Omental fat pad (tissue), 4 donors: ENCODE data around the gene ZNF473. TPM values are rescaled to one million over a fixed set of nuclear protein-coding genes. Genes with fewer than 3 reads are reported as not detected.

Experiments used
- ATAC-seq: fragments of 150-250 bp; one replicate; pipeline ENCODE4 v1.9.1; 2016; ENCODE audit warnings: mild to moderate bottlenecking, moderate library complexity; ENCODE audit not compliant: low FRiP score
- DNase-seq: peaks from one replicate; pipeline ENCODE4 v3.0.0-alpha.2; 2019; ENCODE audit warnings: low spot score
- total RNA-seq, 4 donors: library from RNA; depleted of rRNA; stranded (reverse); fragments of >200 nt; gene quantifications; one replicate each; pipeline ENCODE4 v1.1.0, GENCODE V29; 2016
- TF ChIP-seq, protein P1 (sequence below), 3 donors: fragments of 450-650 bp; IDR thresholded peaks; one replicate each; pipeline ENCODE4 v1.5.1; 2016 to 2017; ENCODE audit warnings: antibody characterized with exemption in 3 of 3, mild to moderate bottlenecking in 3 of 3, moderate library complexity in 2 of 3

Gene ZNF473
- total RNA-seq, 4 donors from 2014 or later: 7.3 to 13.6 (median 10.6) TPM

GRCh38 chr19:49997709-49998108 is 28.1 kb upstream of the ZNF473 start:
- no peak for DNase-seq
- ATAC-seq: no peak

DNA sequence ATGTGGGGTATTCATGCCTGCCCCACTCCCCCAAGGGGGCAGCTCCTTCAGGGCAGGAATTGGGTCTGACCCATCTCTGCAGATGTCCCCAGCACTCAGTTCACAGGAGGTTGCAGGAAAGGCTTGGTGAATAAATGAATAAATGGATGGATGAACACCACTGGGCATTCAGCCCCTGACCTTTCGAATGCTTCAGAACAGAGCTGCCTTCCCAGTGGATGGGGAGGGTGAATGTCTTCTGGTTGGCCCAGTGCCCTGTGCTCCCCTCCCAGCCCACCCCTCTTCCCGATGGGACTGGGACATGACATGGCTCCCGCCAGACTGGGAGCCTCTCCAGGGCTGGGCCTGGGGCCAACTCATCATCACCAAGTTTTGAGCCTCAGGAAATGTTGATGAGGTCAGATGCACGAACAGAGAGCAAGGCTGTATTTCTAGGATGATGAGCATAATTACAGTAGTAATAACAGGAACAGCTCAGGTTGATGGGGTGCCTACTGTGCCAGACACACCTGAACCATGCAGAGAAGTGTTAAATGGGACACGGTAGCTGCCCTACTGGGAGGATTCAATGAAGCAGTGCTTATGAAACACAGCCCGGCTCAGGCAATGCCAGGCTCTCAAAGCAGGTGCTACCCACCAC is 26.3 kb upstream of the ZNF473 start:
- no peak for DNase-seq
- ATAC-seq: no peak
- TF ChIP-seq, protein P1, sequence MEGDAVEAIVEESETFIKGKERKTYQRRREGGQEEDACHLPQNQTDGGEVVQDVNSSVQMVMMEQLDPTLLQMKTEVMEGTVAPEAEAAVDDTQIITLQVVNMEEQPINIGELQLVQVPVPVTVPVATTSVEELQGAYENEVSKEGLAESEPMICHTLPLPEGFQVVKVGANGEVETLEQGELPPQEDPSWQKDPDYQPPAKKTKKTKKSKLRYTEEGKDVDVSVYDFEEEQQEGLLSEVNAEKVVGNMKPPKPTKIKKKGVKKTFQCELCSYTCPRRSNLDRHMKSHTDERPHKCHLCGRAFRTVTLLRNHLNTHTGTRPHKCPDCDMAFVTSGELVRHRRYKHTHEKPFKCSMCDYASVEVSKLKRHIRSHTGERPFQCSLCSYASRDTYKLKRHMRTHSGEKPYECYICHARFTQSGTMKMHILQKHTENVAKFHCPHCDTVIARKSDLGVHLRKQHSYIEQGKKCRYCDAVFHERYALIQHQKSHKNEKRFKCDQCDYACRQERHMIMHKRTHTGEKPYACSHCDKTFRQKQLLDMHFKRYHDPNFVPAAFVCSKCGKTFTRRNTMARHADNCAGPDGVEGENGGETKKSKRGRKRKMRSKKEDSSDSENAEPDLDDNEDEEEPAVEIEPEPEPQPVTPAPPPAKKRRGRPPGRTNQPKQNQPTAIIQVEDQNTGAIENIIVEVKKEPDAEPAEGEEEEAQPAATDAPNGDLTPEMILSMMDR (IDR thresholded peaks at IDR 0.05): no peak

More at GRCh38 chr19:49997709-49998108, 28.1 kb upstream of the ZNF473 start:
- TF ChIP-seq, protein P1 (IDR thresholded peaks at IDR 0.05): no peak

DNA sequence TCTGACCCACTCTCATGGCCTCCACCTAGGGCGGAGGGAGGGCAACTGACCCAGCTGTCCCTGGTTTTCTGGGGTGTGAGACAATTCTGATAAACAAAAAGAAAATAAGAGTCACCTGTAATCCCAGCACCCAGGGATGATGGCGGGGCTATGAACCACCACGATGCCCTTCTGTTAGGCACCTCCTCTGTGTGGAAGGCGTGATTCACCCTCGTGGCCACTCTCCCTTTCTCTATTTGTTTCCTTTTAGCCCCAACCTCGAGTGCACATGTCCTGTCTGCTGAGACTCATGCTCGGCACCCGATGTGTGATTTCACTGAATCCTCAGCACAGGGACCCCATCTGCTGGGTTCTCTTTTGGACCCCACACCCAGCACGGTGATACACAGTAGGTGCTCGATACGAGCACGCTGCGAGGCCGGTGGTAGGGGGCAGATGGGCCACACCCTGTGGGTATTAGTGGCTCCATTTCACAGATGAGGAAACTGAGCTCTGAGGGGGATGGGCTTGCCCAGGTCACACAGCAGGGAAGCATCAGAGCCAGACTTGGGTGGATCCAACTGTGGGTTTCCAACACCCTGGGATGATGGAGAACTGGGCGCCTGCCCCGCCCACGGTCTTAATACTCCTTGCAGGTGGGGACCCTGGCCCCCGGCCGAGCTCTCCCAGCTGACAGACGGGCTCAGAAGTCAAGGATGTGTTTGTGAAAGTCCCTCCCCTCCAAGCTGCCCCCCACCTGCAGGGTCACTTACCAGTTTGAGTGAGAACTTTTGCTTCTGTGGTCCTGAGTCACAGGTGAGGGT is 25.6 kb upstream of the ZNF473 start:
- TF ChIP-seq, protein P1 (IDR thresholded peaks at IDR 0.05): no peak
- DNase-seq (no peak), ATAC-seq (no peak)

GRCh38 chr19:50000841-50001557 is 24.8 kb upstream of the ZNF473 start:
- TF ChIP-seq, protein P1 (IDR thresholded peaks at IDR 0.05): no peak
- ATAC-seq (no peak), DNase-seq (no peak)

DNA sequence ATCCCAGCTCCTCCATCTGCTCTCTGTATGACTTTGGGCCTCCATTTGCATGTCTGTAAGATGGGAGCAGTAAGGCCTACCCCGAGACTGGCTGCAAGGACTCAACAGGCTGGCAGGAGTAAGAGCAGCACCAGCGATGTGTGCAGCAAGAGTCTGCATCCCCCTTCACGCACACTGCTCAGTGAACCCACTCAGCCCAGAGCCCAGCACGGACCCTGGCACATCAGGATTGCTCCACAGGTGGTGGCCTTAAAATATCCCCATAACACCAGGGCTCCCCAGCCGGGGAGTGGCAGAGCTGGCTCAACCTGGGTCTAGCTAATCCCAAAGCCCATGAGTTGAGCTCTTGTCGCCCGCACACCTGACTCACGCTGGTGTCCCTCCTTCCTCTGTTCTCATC is 24.0 kb upstream of the ZNF473 start:
- TF ChIP-seq, protein P1 (IDR thresholded peaks at IDR 0.05): no peak
- no peak for DNase-seq
- no peak for ATAC-seq

GRCh38 chr19:50002386-50002960 is 23.3 kb upstream of the ZNF473 start:
- no peak for DNase-seq
- ATAC-seq: no peak
- TF ChIP-seq, protein P1 (IDR thresholded peaks at IDR 0.05): no peak
